ENCODE measurements around the gene NCK2.

Gene NCK2

DNA sequence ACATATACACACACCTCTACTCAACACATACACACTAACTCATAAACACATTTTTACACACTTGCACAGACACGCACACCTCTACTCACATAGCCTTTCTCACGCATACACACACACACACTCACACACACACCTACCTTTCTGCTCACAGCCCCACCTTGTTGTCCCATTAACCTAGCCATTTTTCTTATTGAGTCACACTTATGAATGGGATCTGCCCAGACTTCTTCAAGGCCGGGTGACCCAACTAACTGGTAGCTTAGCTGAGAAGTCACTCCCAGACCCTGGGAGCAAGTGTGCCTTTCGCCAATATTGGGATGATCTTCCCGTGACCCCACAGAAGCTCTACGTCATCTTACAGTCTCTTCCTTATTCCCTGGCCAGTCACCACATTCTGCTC is 192.2 kb downstream of the NCK2 start:
- no peak for DNase-seq

GRCh38 chr2:105937498-105938097 is 192.9 kb downstream of the NCK2 start:
- DNase-seq: no peak

All from fibroblast of skin of right quadriceps (primary cell).